Esophagus mucosa (tissue), 1 donor: ENCODE results near the gene MYB. TPM values are rescaled to one million over a fixed set of nuclear protein-coding genes. Genes with fewer than 3 reads are reported as not detected.
"Not testable (repeated sequence)": the region's sequence is repeated elsewhere in the genome, so short reads cannot be mapped to it uniquely, and the experiment has no call there.

ENCODE experiments used
- ATAC-seq: fragments of 200-7000 bp; cut with Tn5 transposase; one replicate; pipeline ENCODE4 v1.9.1; 2020
- total RNA-seq: library from RNA; stranded (reverse); gene quantifications from one replicate; pipeline ENCODE4 v1.2.4, GENCODE V29; 2023
- donor health status: DM: yes; HTN: yes; CAD: no.

The MYB gene
- total RNA-seq = 1.3 TPM

DNA sequence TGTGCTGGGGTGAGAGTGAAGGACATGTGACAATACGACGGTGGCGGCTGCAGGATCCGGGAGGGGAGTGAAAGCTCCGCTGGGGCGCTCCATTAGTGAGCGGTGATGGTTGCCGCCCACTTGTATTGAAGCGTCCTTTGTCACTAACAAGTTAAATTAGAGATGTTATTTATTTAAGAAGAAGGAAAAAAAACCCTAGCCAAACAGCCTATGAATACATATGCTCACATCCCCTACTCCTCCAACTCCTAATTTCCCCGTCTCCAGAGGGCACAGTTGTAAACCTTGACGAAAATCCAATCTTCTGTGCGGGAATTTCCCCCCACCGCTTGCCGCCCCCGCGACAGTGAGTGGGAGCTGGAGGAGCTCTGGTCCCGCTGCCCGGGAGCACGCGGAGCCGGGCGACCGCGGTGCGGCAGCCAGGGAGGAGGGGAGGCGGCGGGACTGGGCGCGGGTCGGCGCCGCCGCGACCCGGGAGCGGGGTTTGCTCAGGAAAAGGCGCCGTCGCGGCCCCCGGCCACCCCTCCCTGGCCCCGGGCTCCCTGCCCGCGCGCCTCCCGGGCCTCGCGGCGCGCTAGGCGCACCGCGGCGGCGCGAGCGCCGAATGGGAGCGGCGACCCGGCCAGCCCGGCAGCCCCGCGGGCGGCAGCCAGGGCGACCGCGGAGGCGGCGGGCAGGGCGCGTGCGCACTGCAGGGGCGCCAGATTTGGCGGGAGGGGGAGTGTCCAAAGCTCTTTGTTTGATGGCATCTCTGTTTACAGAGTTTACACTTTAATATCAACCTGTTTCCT lies at the start of gene MYB:
Gene MYB (plus strand): TSS at position 767 of the 791 bp plus-strand sequence. CDS start 206 bp downstream, outside the sequence.
- peak; percentile 68 for ATAC-seq

- no peak for ATAC-seq
Observed at GRCh38 chr6:135132776-135133175, 48.3 kb upstream of the MYB start.

- no peak for ATAC-seq
Observed at GRCh38 chr6:135135835-135136234, 45.3 kb upstream of the MYB start.

DNA sequence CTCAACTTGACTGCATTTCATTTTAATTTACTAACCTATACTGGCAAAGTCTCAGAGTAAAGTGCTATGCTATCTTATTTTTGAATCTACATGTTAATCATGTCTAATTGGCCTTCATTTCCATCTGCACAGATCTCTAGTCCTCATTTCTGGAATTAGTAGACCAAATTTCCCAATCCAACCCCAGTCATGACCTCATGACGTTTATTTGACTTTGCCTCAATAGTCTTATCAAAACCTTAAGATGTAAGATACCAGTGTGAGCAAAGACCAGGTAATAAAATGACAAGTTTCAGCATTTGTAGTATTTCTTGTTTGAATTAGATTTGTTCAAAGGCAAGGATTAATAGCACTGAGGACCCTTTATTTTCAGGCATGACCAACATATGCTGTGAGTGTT lies 43.3 kb upstream of the MYB start:
- no peak for ATAC-seq

DNA sequence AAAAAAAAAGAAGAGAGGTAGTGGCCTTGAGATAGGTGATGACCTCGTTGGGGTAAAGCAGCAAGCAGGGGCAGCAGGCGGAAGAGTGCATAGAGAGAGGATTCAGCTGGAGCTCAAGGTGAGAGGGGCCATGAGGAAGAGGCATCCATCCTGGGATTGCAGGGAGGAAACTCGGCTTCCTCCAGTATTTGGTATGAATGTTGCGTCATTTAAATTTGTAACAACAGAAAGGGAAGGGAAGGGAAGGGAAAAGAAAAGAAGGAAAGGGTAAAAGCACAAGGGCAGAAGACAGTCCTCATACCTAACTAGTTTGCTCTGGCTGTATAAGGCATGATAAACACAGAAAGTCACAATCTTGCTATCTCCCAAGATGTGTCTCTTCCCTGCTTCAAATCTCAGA lies 39.9 kb upstream of the MYB start:
- no peak for ATAC-seq

- ATAC-seq = no peak
Observed at GRCh38 chr6:135141728-135142127, 39.4 kb upstream of the MYB start.

- not testable (repeated sequence) for ATAC-seq
Observed at GRCh38 chr6:135142232-135142631, 38.9 kb upstream of the MYB start.

- ATAC-seq = no peak
Observed at GRCh38 chr6:135144673-135145062, 36.4 kb upstream of the MYB start.

DNA sequence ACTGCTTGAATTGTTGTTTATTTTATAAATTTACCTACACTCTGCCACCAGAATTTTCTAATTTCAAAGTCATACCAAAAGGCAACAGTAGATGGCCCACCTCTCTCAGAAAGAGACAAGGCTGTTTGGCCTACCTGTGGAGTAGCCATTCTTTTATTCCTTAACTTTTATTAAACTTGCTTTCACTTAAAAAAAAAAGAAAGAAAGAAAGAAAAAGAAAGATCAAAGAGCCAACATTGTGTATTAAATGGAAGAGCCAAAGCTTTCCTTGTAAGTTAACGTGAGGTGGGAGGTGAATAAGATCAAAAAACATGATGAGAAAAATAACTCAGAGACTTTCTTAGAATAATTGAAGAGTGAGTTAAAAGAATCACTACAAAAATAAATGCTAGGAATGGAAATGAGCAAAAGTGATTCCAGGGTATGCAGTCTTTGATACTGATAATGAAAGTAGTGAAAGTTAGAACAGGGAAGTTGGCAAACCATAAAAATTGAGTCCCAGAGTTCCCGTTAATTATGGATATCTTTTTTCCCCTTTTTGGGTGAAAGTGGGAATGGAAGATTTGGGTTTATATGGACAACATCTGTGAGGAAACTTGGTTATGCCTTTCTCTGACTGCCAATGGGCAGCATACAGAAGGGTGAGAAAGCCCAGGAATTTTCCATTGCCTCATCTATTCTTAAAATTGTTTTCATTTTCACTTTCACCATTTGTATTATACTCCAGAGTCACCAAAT lies 35.9 kb upstream of the MYB start:
- peak; percentile 56 for ATAC-seq

DNA sequence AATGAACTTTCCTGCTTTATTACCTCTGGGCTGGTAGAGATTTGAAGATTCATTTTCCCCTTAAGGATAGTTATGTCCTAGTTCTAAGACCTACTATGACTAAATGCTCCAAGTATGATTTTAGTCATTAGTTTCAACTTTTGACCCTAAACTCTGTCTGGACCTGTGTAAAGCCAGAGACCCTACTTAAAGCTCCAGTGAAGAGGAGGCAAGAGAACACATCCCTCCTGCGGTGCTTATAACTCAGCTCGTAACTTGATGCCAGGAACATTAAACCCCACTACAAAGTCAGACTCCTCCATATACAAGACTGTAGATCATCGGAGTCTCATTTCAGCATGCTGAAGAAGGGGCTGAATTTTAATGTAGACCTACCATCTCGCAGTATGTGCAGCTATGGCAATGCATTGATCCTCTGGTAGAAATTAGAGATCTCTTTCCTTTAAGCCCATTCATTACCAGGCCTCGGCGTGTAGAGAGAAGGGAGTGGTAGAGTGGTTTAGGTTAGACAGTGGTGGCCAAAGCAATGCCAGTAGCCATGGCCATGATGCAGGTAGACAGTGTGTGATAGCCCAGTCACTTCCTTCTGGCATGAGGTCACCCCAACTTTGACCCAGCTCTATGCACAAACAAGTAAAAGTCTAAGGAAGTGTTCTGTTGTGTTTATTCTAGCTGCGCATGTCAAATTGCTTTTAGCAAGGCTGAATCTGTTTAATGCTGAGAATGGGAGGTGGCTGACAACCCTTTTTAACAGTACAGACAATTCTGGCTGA lies 34.8 kb upstream of the MYB start:
- peak; percentile 46 for ATAC-seq

DNA sequence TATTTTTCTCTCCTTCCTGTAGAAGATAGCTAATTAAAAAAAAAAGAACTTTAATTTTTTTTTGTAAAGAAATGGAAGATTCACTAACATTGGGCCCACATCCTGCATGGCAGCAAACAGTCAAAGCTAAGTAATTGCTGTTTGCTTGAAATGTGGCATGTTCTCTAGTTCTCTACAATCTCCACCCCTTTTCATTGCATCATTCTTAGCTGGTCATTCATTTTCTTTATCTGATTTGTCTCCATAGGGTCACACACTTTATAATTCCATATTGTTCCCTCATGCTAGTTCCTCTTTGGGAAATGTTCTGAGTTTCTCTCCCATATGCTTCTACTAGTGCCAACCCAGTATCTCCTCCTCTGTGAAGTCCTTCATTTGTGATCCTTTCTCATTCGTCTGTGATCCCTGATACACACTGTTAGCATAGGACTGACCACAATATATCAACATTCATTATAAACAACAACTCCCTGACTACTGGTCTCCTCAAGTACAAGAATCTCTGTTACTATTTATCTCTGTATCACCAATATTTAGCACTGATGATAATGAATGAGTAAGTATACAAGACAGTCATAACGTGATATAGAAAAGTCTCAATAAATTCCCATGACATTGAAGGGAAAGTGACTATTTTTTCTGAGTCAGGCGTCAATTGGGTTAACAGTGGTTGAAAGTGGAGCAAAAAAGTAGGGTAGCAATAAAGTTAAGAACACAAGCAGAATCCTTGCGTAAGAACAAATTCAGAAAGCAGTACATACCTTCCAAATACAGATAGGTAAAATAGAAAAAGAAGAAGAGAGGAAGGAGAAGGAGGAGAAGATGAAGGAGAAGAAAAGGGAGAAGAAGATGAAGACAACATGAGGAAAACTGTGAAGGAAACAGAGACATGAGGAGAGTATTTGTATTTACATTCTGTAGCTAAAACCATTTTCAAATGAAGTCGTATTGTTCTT lies 33.2 kb upstream of the MYB start:
- no peak for ATAC-seq

- ATAC-seq = no peak
Observed at GRCh38 chr6:135148889-135149288, 32.2 kb upstream of the MYB start.

DNA sequence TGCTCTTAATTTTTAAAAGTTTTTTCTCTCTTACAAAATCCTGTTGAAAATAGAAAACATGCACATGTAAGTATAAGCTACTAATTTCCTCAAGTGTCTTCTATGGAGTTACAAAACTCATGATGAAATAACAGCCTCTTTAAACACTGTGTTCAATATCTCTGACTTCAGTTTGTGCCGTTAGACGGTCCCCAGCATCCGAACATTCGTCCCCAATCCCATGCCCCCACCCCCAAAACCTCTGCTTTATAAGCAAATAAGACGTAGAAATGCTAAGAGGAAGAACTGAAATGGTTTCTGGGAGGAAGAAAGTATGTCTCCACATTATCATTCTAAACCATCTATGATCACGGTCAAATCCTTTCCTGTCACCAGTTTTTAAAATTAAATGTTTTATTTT lies 31.7 kb upstream of the MYB start:
- no peak for ATAC-seq

- ATAC-seq = not testable (repeated sequence)
Observed at GRCh38 chr6:135150481-135150880, 30.6 kb upstream of the MYB start.

DNA sequence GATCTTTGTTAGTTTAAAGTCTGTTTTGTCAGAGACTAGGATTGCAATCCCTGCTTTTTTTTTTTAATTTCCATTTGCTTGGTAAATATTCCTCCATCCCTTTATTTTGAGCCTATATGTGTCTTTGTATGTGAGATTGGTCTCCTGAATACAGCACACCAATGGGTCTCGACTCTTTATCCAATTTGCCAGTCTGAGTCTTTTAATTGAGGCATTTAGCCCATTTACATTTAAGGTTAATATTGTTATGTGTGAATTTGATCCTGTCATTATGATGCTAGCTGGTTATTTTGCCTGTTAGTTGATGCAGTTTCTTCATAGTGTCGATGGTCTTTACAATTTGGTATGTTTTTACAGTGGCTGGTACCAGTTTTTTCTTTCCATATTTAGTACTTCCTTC lies 27.0 kb upstream of the MYB start:
- not testable (repeated sequence) for ATAC-seq

DNA sequence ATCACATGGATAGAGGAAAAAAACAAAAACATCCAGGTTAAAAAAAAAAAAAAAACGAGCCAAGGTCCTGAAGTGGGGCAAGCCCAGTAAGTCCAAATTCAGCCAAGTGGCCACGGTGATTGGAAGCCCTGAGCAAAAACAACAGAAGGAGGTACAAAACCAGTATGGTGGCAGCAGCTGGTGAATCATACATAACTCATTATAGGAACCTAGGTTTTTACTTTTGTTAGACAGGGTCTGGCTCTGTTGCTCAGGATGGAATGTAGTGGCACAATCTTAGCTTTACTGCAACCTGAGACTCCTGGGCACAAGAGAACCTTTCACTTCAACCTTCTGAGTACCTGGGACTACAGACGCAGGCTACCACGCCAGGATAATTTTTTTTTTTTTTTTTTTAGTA lies 22.7 kb upstream of the MYB start:
- ATAC-seq = no peak

- peak; percentile 53 for ATAC-seq
Observed at GRCh38 chr6:135159531-135159930, 21.6 kb upstream of the MYB start.

- ATAC-seq = no peak
Observed at GRCh38 chr6:135161411-135162395, 19.4 kb upstream of the MYB start.

GRCh38 chr6:135162678-135163439 lies 18.2 kb upstream of the MYB start:
- ATAC-seq = peak; percentile 37

DNA sequence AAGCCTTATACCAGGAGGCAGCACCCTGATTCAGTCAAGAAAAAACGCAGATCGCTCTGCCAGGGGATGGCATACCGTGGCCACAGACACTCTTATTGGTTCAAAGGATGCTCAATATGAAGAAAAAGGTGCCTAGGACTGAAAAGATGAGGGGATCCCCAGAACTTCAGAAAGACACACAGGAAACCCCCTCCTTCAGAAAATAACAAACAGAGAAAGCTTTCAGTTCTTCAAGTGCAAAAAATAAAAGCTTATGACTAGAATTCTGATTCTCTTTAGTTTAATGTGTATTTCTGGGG lies 17.7 kb upstream of the MYB start:
- no peak for ATAC-seq
